SK-N-SH (cell line): ENCODE results near the gene CACNA1A. TPM values are rescaled to one million over a fixed set of nuclear protein-coding genes. Genes with fewer than 3 reads are reported as not detected.

ENCODE experiments used
- CTCF ChIA-PET: fragments of 300-600, 350-600 bp; formaldehyde crosslinking; extraction: SDS; loops from one replicate; lab custom pipeline; 2021; lab: Yijun Ruan, JAX
- POLR2A ChIA-PET: fragments of 350-600 bp; sonication (Branson Sonifier 250); formaldehyde crosslinking; extraction: SDS; loops from one replicate; lab custom pipeline; 2020; ENCODE audit warnings: antibody characterized with exemption, inconsistent platforms; lab: Yijun Ruan, JAX
- DNase-seq: peaks from one replicate; pipeline ENCODE4 v3.0.0; 2012
- H2AFZ ChIP-seq: fragments of 200-600 bp; sonication (generic); 2 replicates; pipeline ENCODE4 v1.8.1; 2016; ENCODE audit warnings: antibody characterized with exemption, mild to moderate bottlenecking, low read depth
- H3F3A ChIP-seq: fragments of 200-600 bp; sonication (generic); replicated peaks from 2 replicates; pipeline ENCODE3; 2016; ENCODE audit warnings: antibody characterized with exemption, mild to moderate bottlenecking; ENCODE audit not compliant: insufficient read depth
- H3K27ac ChIP-seq, 2 experiments: fragments of 200-500 bp in 1 of 2; fragments of 200-600 bp in 1 of 2; sonication (Bioruptor generic) in 1 of 2; sonication (generic), shearing (Covaris generic) in 1 of 2; 2 replicates each; pipeline versions ENCODE4 v1.5.1 to v1.6.1; 2014 to 2016; ENCODE audit warnings: low read depth in 2 of 2, inconsistent platforms in 1 of 2, low read length in 1 of 2, mild to moderate bottlenecking in 1 of 2, mixed read lengths in 1 of 2
- H3K27me3 ChIP-seq: fragments of 200-600 bp; sonication (generic), shearing (Covaris generic); 2 replicates; pipeline ENCODE4 v1.6.1; 2016; ENCODE audit warnings: mixed run types; ENCODE audit not compliant: insufficient read depth
- H3K36me3 ChIP-seq, 2 experiments: fragments of 200-500 bp in 1 of 2; fragments of 200-600 bp in 1 of 2; sonication (Bioruptor generic) in 1 of 2; sonication (generic) in 1 of 2; replicated peaks in 1 of 2; 2 replicates each; pipeline versions ENCODE3 to v1.5.1; 2014 to 2016; ENCODE audit warnings: low read length in 1 of 2, mild to moderate bottlenecking in 1 of 2; ENCODE audit not compliant: insufficient read depth in 2 of 2, control insufficient read depth in 1 of 2
- H3K4me1 ChIP-seq, 2 experiments: fragments of 200-500 bp in 1 of 2; fragments of 200-600 bp in 1 of 2; sonication (Bioruptor generic) in 1 of 2; sonication (generic), shearing (Covaris generic) in 1 of 2; 2 replicates each; pipeline versions ENCODE4 v1.5.1 to v1.6.1; 2014 to 2016; ENCODE audit warnings: low read depth in 1 of 2, low read length in 1 of 2, mixed run types in 1 of 2; ENCODE audit not compliant: insufficient read depth in 2 of 2, control insufficient read depth in 1 of 2
- H3K4me2 ChIP-seq: fragments of 200-600 bp; sonication (generic), shearing (Covaris generic); 2 replicates; pipeline ENCODE4 v1.6.1; 2017; ENCODE audit warnings: mixed run types
- H3K4me3 ChIP-seq, 2 experiments: fragments of 200-500 bp in 1 of 2; fragments of 200-600 bp in 1 of 2; sonication (Bioruptor generic) in 1 of 2; sonication (generic), shearing (Covaris generic) in 1 of 2; 2 replicates each; pipeline versions ENCODE4 v1.5.1 to v1.8.1; 2014 to 2016; ENCODE audit warnings: low read depth in 2 of 2, inconsistent platforms in 1 of 2, low read length in 1 of 2, mild to moderate bottlenecking in 1 of 2, mixed read lengths in 1 of 2, moderate library complexity in 1 of 2
- H3K79me2 ChIP-seq: fragments of 200-600 bp; sonication (generic); 2 replicates; pipeline ENCODE4 v1.8.1; 2017; ENCODE audit warnings: mild to moderate bottlenecking; ENCODE audit not compliant: insufficient read depth
- H3K9ac ChIP-seq: fragments of 200-600 bp; sonication (generic); 2 replicates; pipeline ENCODE4 v1.6.1; 2017; ENCODE audit warnings: mixed run types
- H3K9me2 ChIP-seq: fragments of 200-600 bp; sonication (generic); 2 replicates; pipeline ENCODE4 v1.6.1; 2017; ENCODE audit warnings: mixed run types
- H3K9me3 ChIP-seq: fragments of 200-600 bp; sonication (generic); 2 replicates; pipeline ENCODE4 v1.6.1; 2017; ENCODE audit warnings: mixed run types, mild to moderate bottlenecking, moderate library complexity
- H4K20me1 ChIP-seq: fragments of 200-600 bp; sonication (generic); 2 replicates; pipeline ENCODE4 v1.6.1; 2017; ENCODE audit warnings: mild to moderate bottlenecking, mixed run types; ENCODE audit not compliant: insufficient read depth
- CTCF ChIP-seq: fragments of 200-600 bp; sonication (generic); IDR thresholded peaks from 2 replicates; pipeline ENCODE4 v1.6.1; 2017; ENCODE audit warnings: antibody characterized with exemption, mild to moderate bottlenecking, moderate library complexity
- EP300 ChIP-seq, 2 experiments: IDR thresholded peaks; 2 replicates each; pipeline versions ENCODE4 v1.4.0 to v1.6.1; 2012; ENCODE audit warnings: borderline replicate concordance in 1 of 2, low read depth in 1 of 2, low read length in 1 of 2
- EZH2phosphoT487 ChIP-seq: fragments of 200-600 bp; sonication (generic); IDR thresholded peaks from 2 replicates; pipeline ENCODE4 v1.6.1; 2017; ENCODE audit warnings: low read depth, mixed run types, mild to moderate bottlenecking, antibody characterized with exemption, moderate library complexity, borderline replicate concordance
- FOXM1 ChIP-seq: IDR thresholded peaks from 2 replicates; pipeline ENCODE4 v1.4.0; 2012; ENCODE audit warnings: low read depth, mild to moderate bottlenecking
- GABPA ChIP-seq: IDR thresholded peaks from 2 replicates; pipeline ENCODE4 v1.4.0; 2012; ENCODE audit warnings: low read depth, mild to moderate bottlenecking
- GATA2 ChIP-seq: sonication (generic); formaldehyde crosslinking; IDR thresholded peaks from 2 replicates; pipeline ENCODE4 v1.5.0; 2020; ENCODE audit warnings: mild to moderate bottlenecking, missing genetic modification reagents
- JUND ChIP-seq: IDR thresholded peaks from 2 replicates; pipeline ENCODE4 v1.4.0; 2012
- MEF2A ChIP-seq: IDR thresholded peaks from 2 replicates; pipeline ENCODE4 v1.4.0; 2012; ENCODE audit warnings: low read depth, borderline replicate concordance
- MXI1 ChIP-seq: IDR thresholded peaks from 2 replicates; pipeline ENCODE4 v1.6.1; 2012; ENCODE audit warnings: mild to moderate bottlenecking, low read depth, low read length, improper control_type of control experiment
- NFIC ChIP-seq: IDR thresholded peaks from 2 replicates; pipeline ENCODE4 v1.4.0; 2012; ENCODE audit warnings: borderline replicate concordance
- RAD21 ChIP-seq: IDR thresholded peaks from 2 replicates; pipeline ENCODE4 v1.6.1; 2012; ENCODE audit warnings: mild to moderate bottlenecking, low read length
- RXRA ChIP-seq: IDR thresholded peaks from 2 replicates; pipeline ENCODE4 v1.4.0; 2012; ENCODE audit warnings: low read depth, mild to moderate bottlenecking, borderline replicate concordance
- SIN3A ChIP-seq: IDR thresholded peaks from 2 replicates; pipeline ENCODE4 v1.6.1; 2012; ENCODE audit warnings: low read depth, mild to moderate bottlenecking, low read length, moderate library complexity, borderline replicate concordance
- SMC3 ChIP-seq: IDR thresholded peaks from 2 replicates; pipeline ENCODE4 v1.6.1; 2012; ENCODE audit warnings: low read depth, low read length, improper control_type of control experiment
- YY1 ChIP-seq: IDR thresholded peaks from 2 replicates; pipeline ENCODE4 v1.4.0; 2012; ENCODE audit warnings: low read depth, mild to moderate bottlenecking
- ZBTB33 ChIP-seq: IDR thresholded peaks from 2 replicates; pipeline ENCODE4 v1.4.0; 2012; ENCODE audit warnings: low read depth, borderline replicate concordance
- WGBS: methylation state at CpG from one replicate; pipeline ENCODE4 v1.1.6; 2017; ENCODE audit warnings: low lambda C conversion rate; 5-methylcytosine and 5-hydroxymethylcytosine counted together
- polyA plus RNA-seq, 3 experiments: library from polyadenylated mRNA; depleted of rRNA; stranded (reverse); fragments of >200 nt; gene quantifications; 2 replicates each; pipeline ENCODE4 v1.2.3, GENCODE V29; 2012

CACNA1A gene
- polyA plus RNA-seq, 1 of the 3 experiments (the other 2 are of a cell fraction), result 1.3 TPM

DNA sequence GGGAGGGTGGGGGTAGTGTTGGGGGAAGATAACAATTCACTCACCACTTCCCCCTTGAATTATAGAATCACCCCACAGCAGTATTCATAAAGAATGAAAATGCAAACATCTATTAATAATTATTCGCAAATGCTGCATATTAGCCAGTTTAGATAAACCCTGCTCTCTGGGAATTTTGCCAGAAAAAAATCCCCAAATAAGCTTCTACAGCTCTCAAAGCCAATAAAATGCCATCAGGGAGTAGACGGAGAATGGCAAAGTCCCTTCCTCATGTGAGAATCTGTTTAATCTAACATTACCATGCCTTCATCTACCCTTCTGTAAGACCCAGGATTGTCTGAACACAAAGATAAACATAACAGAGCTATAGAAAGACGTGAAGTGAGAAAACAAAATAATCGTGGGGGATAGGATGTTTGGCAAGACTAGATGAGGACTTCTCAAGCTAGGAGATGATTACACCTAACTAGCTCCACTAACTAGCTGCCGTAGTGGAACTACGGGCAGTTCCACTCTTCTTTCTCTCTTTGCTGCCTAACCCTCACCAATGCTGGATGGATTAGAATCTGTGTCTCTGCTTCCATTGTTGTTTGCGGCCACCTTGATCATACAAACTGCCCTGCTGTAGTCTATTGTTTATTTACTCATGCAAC is 32.4 kb upstream of the CACNA1A start:
- Histone ChIP-seq H3K27me3 (peaks cover 21% of the 10 kb centered on the region; the same call in 1 of the 2 replicates), H4K20me1 (no peaks in the 10 kb centered on the region), H3K4me1 (no peaks in the 10 kb centered on the region), H3K36me3 (no peaks in the 10 kb centered on the region), H3K9ac (no peak overlapping the region), H2AFZ (no peak overlapping the region), H3K9me3 (no peaks in the 10 kb centered on the region), H3K4me2 (no peak overlapping the region), H3F3A (peaks cover 4% of the 10 kb centered on the region), H3K9me2 (no peaks in the 10 kb centered on the region), H3K27ac (no peak overlapping the region), H3K4me3 (no peak overlapping the region), H3K79me2 (no peaks in the 10 kb centered on the region)
- TF ChIP-seq MXI1, result no peak
- ChIA-PET POLR2A (no interaction called here), CTCF (no interaction called here)
- WGBS, result 6% methylated on average over 7 of the region's 7 CpGs
- no peak for DNase-seq

GRCh38 chr19:13537454-13537853 is 31.2 kb upstream of the CACNA1A start:
- Histone ChIP-seq H3K9ac (no peak overlapping the region), H3K9me2 (no peaks in the 10 kb centered on the region), H3K27me3 (peaks cover 32% of the 10 kb centered on the region; the same call in 1 of the 2 replicates), H3K4me3 (no peak overlapping the region), H3F3A (peaks cover 4% of the 10 kb centered on the region)
- 6% methylated on average over 3 of the region's 6 CpGs for WGBS
- TF ChIP-seq YY1 (no peak), SMC3 (no peak), JUND (no peak), EP300 (IDR thresholded peaks at IDR 0.05; ENCODE audit: borderline replicate concordance in 1 of 2, low read depth in 1 of 2, low read length in 1 of 2) (no peak), GABPA (no peak), ZBTB33 (no peak)
- TF ChIP-seq, all 33 proteins: peak for 0
- Histone ChIP-seq H3K9me3 (no peaks in the 10 kb centered on the region), H3K4me1 (no peaks in the 10 kb centered on the region), H3K36me3 (no peaks in the 10 kb centered on the region), H3K4me2 (no peak overlapping the region), H4K20me1 (no peaks in the 10 kb centered on the region), H2AFZ (no peak overlapping the region), H3K79me2 (no peaks in the 10 kb centered on the region), H3K27ac (no peak overlapping the region)
- DNase-seq, result no peak
- ChIA-PET POLR2A (no interaction called here), CTCF (interaction anchor here (1.3 kb wide), 1 partner anchor 52 kb away, joined by 3 read pairs; no protein-coding TSS in a partner anchor)

DNA sequence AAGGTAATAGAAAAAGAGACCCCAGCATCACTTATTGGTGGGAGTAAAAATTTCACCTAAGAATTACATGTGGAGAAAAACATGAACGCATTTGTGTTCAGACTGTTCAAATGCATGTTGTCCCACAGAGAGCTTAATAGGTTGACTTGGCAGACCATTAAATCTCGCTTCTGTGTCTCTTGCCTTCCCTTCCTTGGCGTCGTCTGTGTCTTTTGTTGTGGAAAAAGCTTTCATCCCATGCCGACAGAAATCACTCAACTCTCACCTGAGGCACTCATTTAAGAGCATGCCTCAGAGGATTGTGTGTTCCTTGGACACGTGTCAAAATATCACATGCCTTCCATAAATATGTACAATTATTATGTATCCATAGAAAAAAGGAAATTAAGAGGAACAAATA is 24.4 kb upstream of the CACNA1A start:
- Histone ChIP-seq H3F3A (no peaks in the 10 kb centered on the region), H3K9ac (no peak overlapping the region), H3K79me2 (no peaks in the 10 kb centered on the region), H3K9me2 (no peaks in the 10 kb centered on the region), H3K9me3 (no peaks in the 10 kb centered on the region), H3K4me1 (no peaks in the 10 kb centered on the region), H3K4me2 (no peak overlapping the region), H3K27me3 (peaks cover 20% of the 10 kb centered on the region; the same call in 1 of the 2 replicates), H3K27ac (no peak overlapping the region), H3K4me3 (no peak overlapping the region), H2AFZ (no peak overlapping the region), H4K20me1 (no peaks in the 10 kb centered on the region), H3K36me3 (no peaks in the 10 kb centered on the region)
- ChIA-PET CTCF (no interaction called here), POLR2A (no interaction called here)
- no peak for DNase-seq
- WGBS, result 3% methylated on average over 6 of the region's 6 CpGs
- TF ChIP-seq CTCF, result no peak
- no peak for TF ChIP-seq ZBTB33
- TF ChIP-seq FOXM1, result no peak
- TF ChIP-seq RAD21, result no peak
- no peak for TF ChIP-seq NFIC
- no peak for TF ChIP-seq MEF2A
- TF ChIP-seq RXRA, result no peak
- no peak for TF ChIP-seq EZH2phosphoT487
- TF ChIP-seq GABPA, result no peak
- TF ChIP-seq GATA2 (CRISPR knock-in tag), result no peak
- no peak for TF ChIP-seq SIN3A
- TF ChIP-seq SMC3, result no peak
- TF ChIP-seq EP300 (IDR thresholded peaks at IDR 0.05; ENCODE audit: borderline replicate concordance in 1 of 2, low read depth in 1 of 2, low read length in 1 of 2), result no peak
